Measurements from ENCODE around the gene TMEM198. TPM values are rescaled to one million over a fixed set of nuclear protein-coding genes. Genes with fewer than 3 reads are reported as not detected.

TMEM198 gene
- total and polyA plus RNA-seq, 9 of the 15 experiments (the other 6 are each of a cell fraction or from before 2014, with no cell fraction given) = 0.03 to 3.8 (median 1.0) TPM

DNA sequence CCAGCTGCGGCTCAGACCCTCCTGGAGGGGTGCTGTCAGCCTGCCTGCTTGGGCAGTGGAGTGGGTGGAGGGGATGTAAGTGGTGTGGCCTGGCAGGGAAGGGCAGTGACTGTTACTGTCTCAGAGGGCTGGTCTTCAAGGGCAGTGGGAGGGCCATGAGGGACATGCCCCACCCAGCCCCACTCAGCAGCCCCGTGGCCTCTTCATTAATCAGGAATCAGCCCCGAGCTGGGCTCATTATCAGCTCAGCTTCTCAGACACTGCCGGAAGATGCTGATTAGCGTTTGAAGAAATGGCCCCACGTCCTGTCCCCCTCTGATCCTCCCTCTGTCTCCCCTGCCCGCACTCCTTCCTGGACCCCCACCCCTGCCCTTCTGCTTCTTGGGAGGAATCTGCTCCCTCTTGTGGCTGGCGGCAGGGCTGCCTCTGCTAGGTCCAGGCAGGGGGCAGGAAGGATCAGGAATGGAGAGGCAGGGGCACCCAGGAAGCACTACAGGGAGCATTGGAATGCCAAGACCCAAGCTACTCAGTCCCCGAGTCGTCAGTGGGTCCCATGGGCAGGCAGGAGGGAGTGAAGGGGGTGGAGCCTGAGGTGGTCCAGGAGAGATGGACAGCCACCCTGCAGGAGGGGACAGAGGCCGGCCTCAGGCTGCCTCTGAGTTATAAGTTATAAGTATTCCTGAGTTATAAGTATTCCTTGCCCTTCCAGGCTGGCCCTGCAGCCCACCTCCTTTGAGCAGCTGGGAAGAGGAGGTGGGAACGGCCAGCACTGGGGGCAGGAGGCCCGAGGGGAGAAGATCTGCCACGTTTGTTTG lies 22.6 kb upstream of the TMEM198 start (continued):
- TF ChIP-seq CBX3 (IDR thresholded peaks at IDR 0.05; ENCODE audit: borderline replicate concordance in 1 of 2, low read length in 2 of 2) (no peak), BRF1 (IDR thresholded peaks at IDR 0.05; ENCODE audit: borderline replicate concordance, extremely low read depth, insufficient read length) (no peak), TBP (optimal IDR thresholded peaks at IDR 0.05; ENCODE audit: low read depth, low read length) (no peak), PYGO2 (tag; IDR thresholded peaks at IDR 0.05) (no peak), RAD21 (CRISPR knock-in tag; conservative IDR thresholded peaks at IDR 0.05 in 1 of 2, IDR thresholded peaks at IDR 0.05 in 1 of 2) (peak; percentile 67 to 73)

DNA sequence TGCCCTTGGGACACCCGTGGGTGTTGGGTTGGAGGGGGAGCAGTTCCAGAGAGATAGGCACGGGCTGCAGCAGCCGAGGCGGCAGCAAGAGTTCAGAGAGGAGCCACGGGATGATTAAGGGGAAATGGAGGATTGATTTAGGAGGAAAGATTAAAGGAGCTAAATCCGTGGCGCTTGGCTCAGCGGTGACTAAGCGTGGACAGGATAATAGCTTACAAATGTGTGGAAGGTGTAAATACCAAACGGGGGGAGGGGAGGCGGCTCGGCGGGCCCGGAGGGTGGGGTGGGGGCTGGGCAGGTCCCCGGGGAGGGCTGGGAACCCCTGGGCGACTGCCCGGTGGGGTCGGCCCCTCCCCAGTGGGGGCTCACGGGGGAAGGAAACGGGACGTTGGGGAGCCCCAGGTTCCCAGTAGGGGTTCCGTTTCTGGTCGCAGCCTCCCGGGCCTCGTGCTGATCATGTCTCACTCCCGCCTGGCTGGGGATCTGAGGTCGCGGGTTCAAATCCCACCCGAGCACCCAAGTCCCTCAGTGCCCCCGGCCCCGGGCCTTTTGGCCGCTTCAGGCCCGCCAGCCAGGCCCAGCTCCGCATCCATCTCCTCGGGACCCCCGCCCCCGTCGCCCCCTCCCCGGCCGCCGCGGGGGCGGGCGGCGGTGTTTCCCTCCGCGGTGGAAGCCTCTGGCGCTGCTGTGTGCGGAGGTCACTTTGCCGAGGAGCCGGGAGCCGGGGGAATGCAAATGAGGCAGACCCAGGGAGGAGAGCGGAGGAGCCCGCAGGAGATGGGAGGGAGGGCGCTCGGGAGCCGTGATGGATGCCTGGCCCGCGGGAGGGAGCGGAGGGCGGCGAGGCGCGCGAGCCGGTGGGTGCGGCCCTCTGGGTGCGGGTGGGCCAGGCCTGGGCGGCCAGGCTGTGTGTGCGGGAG lies 21.5 kb upstream of the TMEM198 start:
- Histone ChIP-seq H3K79me2 (ENCODE audit: control insufficient read depth, insufficient read depth, low read length) (peaks cover 80% of the 10 kb centered on the region), H3K9me3 (replicated peaks; ENCODE audit: control insufficient read depth, insufficient read depth, low read depth, low read length) (no peaks in the 10 kb centered on the region), H3K4me2 (ENCODE audit: insufficient read depth, low read length) (peak overlapping the region; percentile 75), H3K4me3 (peak overlapping the region; percentile 22; the same call in 1 of the 2 replicates), H3K27ac (ENCODE audit: extremely low read depth, low read depth, low read length) (peak overlapping the region; percentile 89), H3K27me3 (ENCODE audit: control insufficient read depth in 2 of 2, insufficient read depth in 2 of 2, low read length in 2 of 2) (no peaks in the 10 kb centered on the region), H3K9me1 (ENCODE audit: control insufficient read depth, insufficient read depth, low read length) (peaks cover 3% of the 10 kb centered on the region), H3K36me3 (ENCODE audit: control insufficient read depth, insufficient read depth, low read length) (peaks cover 33% of the 10 kb centered on the region; the same call in 2 of the 3 replicates), H3K4me1 (replicated peaks in 1 of 2; ENCODE audit: control insufficient read depth in 2 of 2, insufficient read depth in 2 of 2, low read length in 2 of 2) (peaks cover 82 to 91% of the 10 kb centered on the region in 2 experiments), H4K20me1 (replicated peaks; ENCODE audit: control insufficient read depth, insufficient read depth, low read length) (no peaks in the 10 kb centered on the region), H3K9ac (ENCODE audit: insufficient read depth in 1 of 2, low read depth in 2 of 2, low read length in 2 of 2) (peak overlapping the region; percentile 70 to 86), H2AFZ (ENCODE audit: low read depth, low read length) (peak overlapping the region; percentile 64; the same call in 1 of the 2 replicates)
- in situ Hi-C loops (cut with MboI) = loop anchor here (10.0 kb wide), 1 partner anchor 48 kb away; no protein-coding TSS in a partner anchor
- DNase-seq (ENCODE audit: extremely low read depth in 1 of 4, low spot score in 3 of 4) (peak; percentile 61 to 86 (median 66)), FAIRE-seq (peak; percentile 87), ATAC-seq (peak; percentile 45)
- no TSS peak for BruUV-seq (replicated peaks)
- CTCF ChIA-PET (ENCODE audit: low intra/inter-chr PET ratio) = interaction anchor here (0.6 to 1.4 kb wide), 2 partner anchors 27 to 63 kb away, joined by 7 read pairs; a partner anchor contains a TSS
- WGBS (ENCODE audit: insufficient coverage, low coverage, missing lambda C conversion rate) = 2% methylated on average over 11 of the region's 70 CpGs
- intact Hi-C loops (cut with micrococcal nuclease) = no loop called here
- POLR2A ChIA-PET = interaction anchor here (0.6 kb wide), 2 partner anchors 10 to 119 kb away, joined by 3 read pairs; no protein-coding TSS in a partner anchor
- TF ChIP-seq NR4A1 (CRISPR knock-in tag; IDR thresholded peaks at IDR 0.05) (no peak), NR4A1 (tag; IDR thresholded peaks at IDR 0.05) (no peak), ZNF707 (CRISPR knock-in tag; conservative IDR thresholded peaks at IDR 0.05) (no peak), SMARCA5 (IDR thresholded peaks at IDR 0.05) (no peak), HES1 (IDR thresholded peaks at IDR 0.05; ENCODE audit: low read depth) (0 out of 2 replicates have a peak, but pooled peaks have one; percentile 29), SAFB (IDR thresholded peaks at IDR 0.05; ENCODE audit: borderline replicate concordance, low read depth, low read length) (no peak), ZBTB17 (CRISPR knock-in tag; IDR thresholded peaks at IDR 0.05) (no peak), ADNP (tag; IDR thresholded peaks at IDR 0.05) (peak; percentile 91)

Measured in K562 (cell line).